ENCODE data around the gene AXL. TPM values are rescaled to one million over a fixed set of nuclear protein-coding genes. Genes with fewer than 3 reads are reported as not detected.

Gene AXL
- total and polyA plus RNA-seq, 12 donors, result 6.5 to 22.8 (median 9.8) TPM

GRCh38 chr19:41225238-41226052, 6.4 kb downstream of the AXL start:
- TF ChIP-seq CTCF (IDR thresholded peaks at IDR 0.05), result no peak
- WGBS, 2 donors, result 50% methylated on average over 29 of the region's 29 CpGs
- Histone ChIP-seq H3K4me1 (peaks cover 5 to 32% (median 15%) of the 10 kb centered on the region in 9 donors), H3K27me3 (peaks cover 0 to 45% (median 0%) of the 10 kb centered on the region in 7 donors), H3K27ac (peak overlapping the region; percentile 61 to 87 (median 78)), H3K36me3 (peaks cover 0 to 20% (median 0%) of the 10 kb centered on the region in 9 donors), H3K9me3 (no peaks in the 10 kb centered on the region), H3K4me3 (peak overlapping the region; percentile 27 to 61 (median 52))
- DNase-seq, result peak in 1 of 2 donors; percentile 68
- intact Hi-C loops (cut with DNase I), result loop anchor here in 3 of 10 donors (5.0 kb wide), 1 partner anchor 37 kb away; the partner anchor contains the start of gene HNRNPUL1 (in 3 of the 3)
- peak; percentile 59 to 81 (median 73) for ATAC-seq

- Histone ChIP-seq H3K9me3 (no peaks in the 10 kb centered on the region), H3K4me1 (peaks cover 5 to 26% (median 15%) of the 10 kb centered on the region in 9 donors), H3K27me3 (peaks cover 0 to 39% (median 0%) of the 10 kb centered on the region in 7 donors), H3K36me3 (peaks cover 0 to 16% (median 0%) of the 10 kb centered on the region in 9 donors), H3K4me3 (peak overlapping the region; percentile 27 to 61 (median 52)), H3K27ac (peak overlapping the region; percentile 61 to 87 (median 78))
- intact Hi-C loops (cut with DNase I), result loop anchor here in 3 of 10 donors (5.0 kb wide), 1 partner anchor 36 kb away; the partner anchor contains the start of gene HNRNPUL1 (in 3 of the 3)
- no peak for TF ChIP-seq CTCF (IDR thresholded peaks at IDR 0.05)
- 4 to 5% methylated on average over 61 to 67 of the region's 67 CpGs for WGBS, 2 donors
- ATAC-seq, result peak; percentile 50 to 89 (median 74)
- peak; percentile 61 to 76 for DNase-seq
Observed at GRCh38 chr19:41226053-41226873, 7.2 kb downstream of the AXL start.

- Histone ChIP-seq H3K27ac (peak overlapping the region in 9 of 10 donors; percentile 61 to 87 (median 79)), H3K4me1 (peaks cover 5 to 26% (median 15%) of the 10 kb centered on the region in 9 donors), H3K4me3 (peak overlapping the region in 8 of 10 donors; percentile 27 to 61 (median 54)), H3K36me3 (peaks cover 0 to 9% (median 0%) of the 10 kb centered on the region in 9 donors), H3K27me3 (peaks cover 0 to 39% (median 0%) of the 10 kb centered on the region in 7 donors), H3K9me3 (no peaks in the 10 kb centered on the region)
- TF ChIP-seq CTCF (IDR thresholded peaks at IDR 0.05), result no peak
- WGBS, 2 donors, result 60 to 64% methylated on average over 9 of the region's 9 CpGs
- intact Hi-C loops (cut with DNase I), result loop anchor here in 3 of 10 donors (5.0 kb wide), 1 partner anchor 35 kb away; the partner anchor contains the start of gene HNRNPUL1 (in 3 of the 3)
- DNase-seq (no peak), ATAC-seq (no peak)
Observed at GRCh38 chr19:41226874-41227390, 7.9 kb downstream of the AXL start.

Data from heart right ventricle (tissue), 16 donors.